HepG2 (cell line): ENCODE measurements around the gene CARHSP1. TPM values are rescaled to one million over a fixed set of nuclear protein-coding genes. Genes with fewer than 3 reads are reported as not detected.
A peak's percentile ranks its signal among the peaks of the same experiment; 100 is the strongest.

ENCODE experiments used
- ATF5 ChIP-seq: sonication (generic); formaldehyde crosslinking; IDR thresholded peaks from 2 replicates; pipeline ENCODE4 v1.4.0; 2020; ENCODE audit warnings: mild to moderate bottlenecking, low read depth, missing genetic modification reagents
- BORCS8-MEF2B ChIP-seq: sonication (generic); formaldehyde crosslinking; IDR thresholded peaks from 2 replicates; pipeline ENCODE4 v1.8.0; 2022; ENCODE audit warnings: mild to moderate bottlenecking, missing genetic modification reagents
- GTF3A ChIP-seq: sonication (generic); formaldehyde crosslinking; conservative IDR thresholded peaks from 2 replicates; pipeline ENCODE4 v1.4.0; 2020; ENCODE audit warnings: mild to moderate bottlenecking, missing genetic modification reagents
- HMGA1 ChIP-seq: sonication (generic); formaldehyde crosslinking; conservative IDR thresholded peaks from 2 replicates; pipeline ENCODE4 v1.4.0; 2020; ENCODE audit warnings: missing genetic modification reagents
- HNF4A ChIP-seq: sonication (generic); formaldehyde crosslinking; IDR thresholded peaks from 2 replicates; pipeline ENCODE4 v1.4.0; 2020; ENCODE audit warnings: missing genetic modification reagents
- MATR3 ChIP-seq: sonication (generic); formaldehyde crosslinking; IDR thresholded peaks from 2 replicates; pipeline ENCODE4 v1.4.0; 2020; ENCODE audit warnings: missing genetic modification reagents
- MBD4 ChIP-seq: IDR thresholded peaks from 2 replicates; pipeline ENCODE4 v1.6.1; 2012; ENCODE audit warnings: low read length, inconsistent platforms, borderline replicate concordance
- NFE2 ChIP-seq: sonication (generic); formaldehyde crosslinking; IDR thresholded peaks from 2 replicates; pipeline ENCODE4 v1.4.0; 2020; ENCODE audit warnings: missing genetic modification reagents
- RBAK ChIP-seq: sonication (generic); formaldehyde crosslinking; IDR thresholded peaks from 2 replicates; pipeline ENCODE4 v1.5.1; 2020; ENCODE audit warnings: mild to moderate bottlenecking, missing genetic modification reagents
- REPIN1 ChIP-seq: sonication (generic); formaldehyde crosslinking; IDR thresholded peaks from 2 replicates; pipeline ENCODE4 v1.8.0; 2022; ENCODE audit warnings: missing genetic modification reagents, low read depth, mild to moderate bottlenecking, borderline replicate concordance
- SAFB2 ChIP-seq: sonication (generic); formaldehyde crosslinking; IDR thresholded peaks from 2 replicates; pipeline ENCODE4 v1.5.1; 2020; ENCODE audit warnings: missing genetic modification reagents, low read depth, mild to moderate bottlenecking, borderline replicate concordance
- SMAD3 ChIP-seq: sonication (generic); formaldehyde crosslinking; IDR thresholded peaks from 2 replicates; pipeline ENCODE4 v1.4.0; 2020; ENCODE audit warnings: missing genetic modification reagents
- SOX5 ChIP-seq: IDR thresholded peaks from 2 replicates; pipeline ENCODE4 v1.6.1; 2016; ENCODE audit warnings: borderline replicate concordance
- SRSF9 ChIP-seq: fragments of 200-400 bp; formaldehyde crosslinking; IDR thresholded peaks from 2 replicates; pipeline ENCODE4 v1.6.1; 2018; ENCODE audit warnings: borderline replicate concordance, mild to moderate bottlenecking, low read depth, low read length; ENCODE audit not compliant: insufficient read depth, poor library complexity, severe bottlenecking
- TAF1 ChIP-seq: sonication (generic); formaldehyde crosslinking; IDR thresholded peaks from 2 replicates; pipeline ENCODE4 v1.4.0; 2020; ENCODE audit warnings: missing genetic modification reagents
- ZNF326 ChIP-seq: sonication (generic); formaldehyde crosslinking; IDR thresholded peaks from 2 replicates; pipeline ENCODE4 v1.4.0; 2020; ENCODE audit warnings: missing genetic modification reagents, borderline replicate concordance
- ZNF329 ChIP-seq: sonication (generic); formaldehyde crosslinking; IDR thresholded peaks from 2 replicates; pipeline ENCODE4 v1.9.0; 2021; ENCODE audit warnings: low read depth, mild to moderate bottlenecking, missing genetic modification reagents
- ZNF512 ChIP-seq: sonication (generic); formaldehyde crosslinking; IDR thresholded peaks from 2 replicates; pipeline ENCODE4 v1.4.0; 2020; ENCODE audit warnings: mild to moderate bottlenecking, missing genetic modification reagents
- ZNF841 ChIP-seq: sonication (generic); formaldehyde crosslinking; IDR thresholded peaks from 2 replicates; pipeline ENCODE4 v1.8.1; 2023; ENCODE audit warnings: missing genetic modification reagents, borderline replicate concordance
- polyA plus RNA-seq, 8 experiments: library from polyadenylated mRNA; depleted of rRNA in 3 of 8; stranded (reverse) in 7 of 8; unstranded in 1 of 8; fragments of >200 nt; fragmentation: Illumina TruSeq in 4 of 8; extraction: Trizol in 4 of 8; gene quantifications; 2 replicates each; pipeline versions ENCODE4 v1.2.1 to v1.2.3, GENCODE V29; 2011 to 2016; ENCODE audit warnings: low read depth in 4 of 8, missing spikeins in 1 of 8, mixed read lengths in 1 of 8; ENCODE audit not compliant: insufficient read depth in 1 of 8
- total RNA-seq, 5 experiments: library from RNA; depleted of rRNA; stranded (reverse); fragments of >200 nt; fragmentation: Illumina TruSeq; extraction: Trizol; gene quantifications; 2 replicates each; pipeline ENCODE4 v1.2.3, GENCODE V29; 2016; ENCODE audit warnings: low read depth in 1 of 5
- TF ChIP-seq, protein P1 (sequence below): sonication (generic); formaldehyde crosslinking; IDR thresholded peaks from 2 replicates; pipeline ENCODE4 v1.5.1; 2020; ENCODE audit warnings: mild to moderate bottlenecking, missing genetic modification reagents
- TF ChIP-seq, protein P2 (sequence below): sonication (generic); formaldehyde crosslinking; IDR thresholded peaks from 2 replicates; pipeline ENCODE4 v1.4.0; 2020; ENCODE audit warnings: missing genetic modification reagents, low read depth, mild to moderate bottlenecking, borderline replicate concordance
- TF ChIP-seq, protein P3 (sequence below): sonication (generic); formaldehyde crosslinking; IDR thresholded peaks from 2 replicates; pipeline ENCODE4 v1.4.0; 2020; ENCODE audit warnings: mild to moderate bottlenecking, missing genetic modification reagents

The CARHSP1 gene
- total and polyA plus RNA-seq, 2 of the 13 experiments (the other 11 are each of a cell fraction or from before 2014, with no cell fraction given): 173 to 345 TPM

- no peak; the same call in none of the 2 replicates for TF ChIP-seq ZNF329 (CRISPR knock-in tag)
- no peak for TF ChIP-seq HMGA1 (CRISPR knock-in tag)
- peak; percentile 93 for TF ChIP-seq BORCS8-MEF2B (CRISPR knock-in tag)
- no peak for TF ChIP-seq GTF3A (CRISPR knock-in tag)
- no peak for TF ChIP-seq MBD4
- TF ChIP-seq ATF5 (CRISPR knock-in tag): no peak; the same call in 1 of the 2 replicates
- TF ChIP-seq SAFB2 (CRISPR knock-in tag): peak; percentile 74; the same call in 1 of the 2 replicates
- TF ChIP-seq, protein P1, sequence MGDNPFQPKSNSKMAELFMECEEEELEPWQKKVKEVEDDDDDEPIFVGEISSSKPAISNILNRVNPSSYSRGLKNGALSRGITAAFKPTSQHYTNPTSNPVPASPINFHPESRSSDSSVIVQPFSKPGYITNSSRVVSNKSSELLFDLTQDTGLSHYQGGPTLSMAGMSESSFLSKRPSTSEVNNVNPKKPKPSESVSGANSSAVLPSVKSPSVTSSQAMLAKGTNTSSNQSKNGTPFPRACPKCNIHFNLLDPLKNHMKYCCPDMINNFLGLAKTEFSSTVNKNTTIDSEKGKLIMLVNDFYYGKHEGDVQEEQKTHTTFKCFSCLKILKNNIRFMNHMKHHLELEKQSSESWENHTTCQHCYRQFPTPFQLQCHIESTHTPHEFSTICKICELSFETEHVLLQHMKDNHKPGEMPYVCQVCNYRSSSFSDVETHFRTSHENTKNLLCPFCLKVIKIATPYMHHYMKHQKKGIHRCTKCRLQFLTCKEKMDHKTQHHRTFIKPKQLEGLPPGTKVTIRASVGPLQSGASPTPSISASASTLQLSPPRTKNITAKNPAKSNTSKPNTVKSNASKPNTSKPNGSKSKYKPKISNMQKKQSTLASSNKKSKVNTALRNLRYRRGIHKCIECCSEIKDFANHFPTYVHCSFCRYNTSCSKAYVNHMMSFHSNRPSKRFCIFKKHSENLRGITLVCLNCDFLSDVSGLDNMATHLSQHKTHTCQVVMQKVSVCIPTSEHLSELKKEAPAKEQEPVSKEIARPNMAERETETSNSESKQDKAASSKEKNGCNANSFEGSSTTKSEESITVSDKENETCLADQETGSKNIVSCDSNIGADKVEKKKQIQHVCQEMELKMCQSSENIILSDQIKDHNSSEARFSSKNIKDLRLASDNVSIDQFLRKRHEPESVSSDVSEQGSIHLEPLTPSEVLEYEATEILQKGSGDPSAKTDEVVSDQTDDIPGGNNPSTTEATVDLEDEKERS (CRISPR knock-in tag): 0 out of 2 replicates have a peak, but pooled peaks have one; percentile 46
- TF ChIP-seq SRSF9: no peak
- TF ChIP-seq SMAD3 (CRISPR knock-in tag): peak; percentile 86; the same call in 1 of the 2 replicates
- no peak; the same call in none of the 2 replicates for TF ChIP-seq TAF1 (CRISPR knock-in tag)
- TF ChIP-seq, protein P2, sequence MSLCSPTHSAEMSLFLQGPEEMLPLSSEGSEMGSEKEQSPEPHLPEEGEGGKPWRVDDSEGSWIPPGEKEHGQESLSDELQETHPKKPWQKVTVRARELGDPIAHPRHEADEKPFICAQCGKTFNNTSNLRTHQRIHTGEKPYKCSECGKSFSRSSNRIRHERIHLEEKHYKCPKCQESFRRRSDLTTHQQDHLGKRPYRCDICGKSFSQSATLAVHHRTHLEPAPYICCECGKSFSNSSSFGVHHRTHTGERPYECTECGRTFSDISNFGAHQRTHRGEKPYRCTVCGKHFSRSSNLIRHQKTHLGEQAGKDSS (CRISPR knock-in tag): peak; percentile 96
- TF ChIP-seq MATR3 (CRISPR knock-in tag): no peak
- peak; percentile 93 for TF ChIP-seq HNF4A
- TF ChIP-seq NFE2 (CRISPR knock-in tag): no peak
- TF ChIP-seq ZNF841: no peak
- TF ChIP-seq REPIN1 (CRISPR knock-in tag): peak; percentile 96
- peak; percentile 87; the same call in 1 of the 2 replicates for TF ChIP-seq ZNF326 (CRISPR knock-in tag)
- no peak for TF ChIP-seq RBAK (CRISPR knock-in tag)
- TF ChIP-seq, protein P3, sequence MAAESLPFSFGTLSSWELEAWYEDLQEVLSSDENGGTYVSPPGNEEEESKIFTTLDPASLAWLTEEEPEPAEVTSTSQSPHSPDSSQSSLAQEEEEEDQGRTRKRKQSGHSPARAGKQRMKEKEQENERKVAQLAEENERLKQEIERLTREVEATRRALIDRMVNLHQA (CRISPR knock-in tag): no peak
- TF ChIP-seq ZNF512: no peak
- TF ChIP-seq SOX5 (CRISPR knock-in tag): peak; percentile 81
Measured at GRCh38 chr16:8850279-8850885, 18.4 kb downstream of the CARHSP1 start (continued).
